DND-41 (cell line): ENCODE data around the gene PRDM2.

Experiments used
- ATAC-seq: fragments of 200-7000 bp; cut with Tn5 transposase; 3 replicates; pipeline ENCODE4 v1.9.1; 2021; ENCODE audit warnings: low read depth; ENCODE audit not compliant: insufficient read depth
- DNase-seq: peaks from one replicate; pipeline ENCODE4 v3.0.0-alpha.2; 2020
- H2AFZ ChIP-seq: 2 replicates; pipeline ENCODE4 v1.6.0; 2012; ENCODE audit warnings: low read depth, low read length
- H3K27ac ChIP-seq: 2 replicates; pipeline ENCODE4 v1.5.1; 2012; ENCODE audit warnings: low read length, inconsistent platforms
- H3K27me3 ChIP-seq: fragments of 200-600 bp; sonication (generic); 2 replicates; pipeline ENCODE4 v1.6.0; 2012; ENCODE audit warnings: low read length, mild to moderate bottlenecking, inconsistent platforms; ENCODE audit not compliant: insufficient read depth, poor library complexity
- H3K36me3 ChIP-seq: 2 replicates; pipeline ENCODE4 v1.5.1; 2012; ENCODE audit warnings: low read length, inconsistent platforms; ENCODE audit not compliant: insufficient read depth
- H3K4me1 ChIP-seq: 2 replicates; pipeline ENCODE4 v1.5.1; 2012; ENCODE audit warnings: mild to moderate bottlenecking, low read length; ENCODE audit not compliant: insufficient read depth
- H3K4me2 ChIP-seq: 2 replicates; pipeline ENCODE4 v1.6.0; 2012; ENCODE audit warnings: mild to moderate bottlenecking, moderate library complexity, low read length, inconsistent platforms; ENCODE audit not compliant: insufficient read depth
- H3K4me3 ChIP-seq, 2 experiments: fragments of 200-600 bp in 1 of 2; shearing (Covaris generic) in 1 of 2; 2 replicates each; pipeline ENCODE4 v1.5.1; 2012 to 2016; ENCODE audit warnings: inconsistent platforms in 2 of 2, low read length in 2 of 2, mild to moderate bottlenecking in 2 of 2, low read depth in 1 of 2, moderate library complexity in 1 of 2
- H3K79me2 ChIP-seq: 2 replicates; pipeline ENCODE4 v1.6.0; 2012; ENCODE audit warnings: low read length, inconsistent platforms; ENCODE audit not compliant: insufficient read depth
- H3K9ac ChIP-seq: 2 replicates; pipeline ENCODE4 v1.6.0; 2012; ENCODE audit warnings: low read depth, mild to moderate bottlenecking, inconsistent platforms, low read length, moderate library complexity
- H3K9me3 ChIP-seq: 2 replicates; pipeline ENCODE4 v1.5.1; 2012; ENCODE audit warnings: low read length, moderate library complexity, mild to moderate bottlenecking, inconsistent platforms; ENCODE audit not compliant: insufficient read depth, severe bottlenecking
- H4K20me1 ChIP-seq: 2 replicates; pipeline ENCODE4 v1.6.0; 2012; ENCODE audit warnings: low read length; ENCODE audit not compliant: insufficient read depth
- CTCF ChIP-seq: IDR thresholded peaks from 2 replicates; pipeline ENCODE4 v1.5.1; 2012; ENCODE audit warnings: borderline replicate concordance, low read length, moderate library complexity, mild to moderate bottlenecking; ENCODE audit not compliant: poor library complexity, severe bottlenecking; ENCODE audit errors: extremely low read depth
- EZH2 ChIP-seq: IDR thresholded peaks from 3 replicates; pipeline ENCODE4 v1.6.1; 2012; ENCODE audit warnings: borderline replicate concordance, low read depth, mild to moderate bottlenecking, moderate library complexity, low read length, inconsistent platforms; ENCODE audit not compliant: severe bottlenecking

The PRDM2 gene

GRCh38 chr1:13778431-13778830 lies 78.4 kb downstream of the PRDM2 start:
- Histone ChIP-seq H3K4me2 (no peak overlapping the region), H3K36me3 (peaks cover 91% of the 10 kb centered on the region), H3K4me1 (no peaks in the 10 kb centered on the region)

DNA sequence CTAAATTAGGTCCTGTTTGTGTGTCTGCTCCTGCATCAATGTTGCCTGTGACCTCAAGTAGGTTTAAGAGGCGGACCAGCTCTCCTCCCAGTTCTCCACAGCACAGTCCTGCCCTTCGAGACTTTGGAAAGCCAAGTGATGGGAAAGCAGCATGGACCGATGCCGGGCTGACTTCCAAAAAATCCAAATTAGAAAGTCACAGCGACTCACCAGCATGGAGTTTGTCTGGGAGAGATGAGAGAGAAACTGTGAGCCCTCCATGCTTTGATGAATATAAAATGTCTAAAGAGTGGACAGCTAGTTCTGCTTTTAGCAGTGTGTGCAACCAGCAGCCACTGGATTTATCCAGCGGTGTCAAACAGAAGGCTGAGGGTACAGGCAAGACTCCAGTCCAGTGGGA lies 79.9 kb downstream of the PRDM2 start:
- Histone ChIP-seq H3K36me3 (peaks cover 97% of the 10 kb centered on the region), H4K20me1 (peaks cover 65% of the 10 kb centered on the region), H2AFZ (no peak overlapping the region), H3K4me2 (no peak overlapping the region), H3K9me3 (no peaks in the 10 kb centered on the region), H3K4me3 (no peak overlapping the region), H3K79me2 (peaks cover 56% of the 10 kb centered on the region), H3K27me3 (no peaks in the 10 kb centered on the region), H3K27ac (no peak overlapping the region), H3K9ac (no peak overlapping the region), H3K4me1 (no peaks in the 10 kb centered on the region)
- ATAC-seq (no peak), DNase-seq (no peak)
- TF ChIP-seq CTCF (no peak), EZH2 (no peak)

More at GRCh38 chr1:13778431-13778830, 78.4 kb downstream of the PRDM2 start:
- no peaks in the 10 kb centered on the region for H3K9me3 ChIP-seq
- ATAC-seq: no peak
- H2AFZ ChIP-seq: no peak overlapping the region
- peaks cover 55% of the 10 kb centered on the region for H3K79me2 ChIP-seq
- DNase-seq: no peak
- no peak overlapping the region for H3K27ac ChIP-seq
- TF ChIP-seq EZH2 (no peak), CTCF (no peak)
- H3K9ac ChIP-seq: no peak overlapping the region
- H3K4me3 ChIP-seq: no peak overlapping the region
- H3K27me3 ChIP-seq: no peaks in the 10 kb centered on the region
- peaks cover 62% of the 10 kb centered on the region for H4K20me1 ChIP-seq

DNA sequence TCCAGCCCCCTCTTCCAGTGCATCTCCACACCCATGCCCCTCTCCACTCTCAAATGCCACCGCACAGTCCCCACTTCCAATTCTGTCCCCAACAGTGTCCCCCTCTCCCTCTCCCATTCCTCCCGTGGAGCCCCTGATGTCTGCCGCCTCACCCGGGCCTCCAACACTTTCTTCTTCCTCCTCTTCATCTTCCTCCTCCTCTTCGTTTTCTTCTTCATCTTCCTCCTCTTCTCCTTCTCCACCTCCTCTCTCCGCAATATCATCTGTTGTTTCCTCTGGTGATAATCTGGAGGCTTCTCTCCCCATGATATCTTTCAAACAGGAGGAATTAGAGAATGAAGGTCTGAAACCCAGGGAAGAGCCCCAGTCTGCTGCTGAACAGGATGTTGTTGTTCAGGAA lies 80.8 kb downstream of the PRDM2 start:
- ATAC-seq: no peak
- Histone ChIP-seq H3K79me2 (peaks cover 55% of the 10 kb centered on the region), H3K27me3 (no peaks in the 10 kb centered on the region), H3K9me3 (no peaks in the 10 kb centered on the region), H3K4me1 (no peaks in the 10 kb centered on the region), H3K36me3 (peaks cover 96% of the 10 kb centered on the region), H2AFZ (no peak overlapping the region), H3K4me2 (no peak overlapping the region), H4K20me1 (peaks cover 64% of the 10 kb centered on the region), H3K9ac (no peak overlapping the region), H3K4me3 (no peak overlapping the region), H3K27ac (no peak overlapping the region)
- no peak for DNase-seq
- no peak for TF ChIP-seq CTCF
- TF ChIP-seq EZH2: no peak

DNA sequence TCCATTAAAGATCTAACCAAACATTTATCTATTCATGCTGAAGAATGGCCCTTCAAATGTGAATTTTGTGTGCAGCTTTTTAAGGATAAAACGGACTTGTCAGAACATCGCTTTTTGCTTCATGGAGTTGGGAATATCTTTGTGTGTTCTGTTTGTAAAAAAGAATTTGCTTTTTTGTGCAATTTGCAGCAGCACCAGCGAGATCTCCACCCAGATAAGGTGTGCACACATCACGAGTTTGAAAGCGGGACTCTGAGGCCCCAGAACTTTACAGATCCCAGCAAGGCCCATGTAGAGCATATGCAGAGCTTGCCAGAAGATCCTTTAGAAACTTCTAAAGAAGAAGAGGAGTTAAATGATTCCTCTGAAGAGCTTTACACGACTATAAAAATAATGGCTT lies 81.2 kb downstream of the PRDM2 start:
- peaks cover 94% of the 10 kb centered on the region for H3K36me3 ChIP-seq
- no peak overlapping the region for H3K4me2 ChIP-seq
- peaks cover 61% of the 10 kb centered on the region for H4K20me1 ChIP-seq

More for the DNA sequence above, 81.2 kb downstream of the PRDM2 start:
- Histone ChIP-seq H3K27me3 (no peaks in the 10 kb centered on the region), H3K9ac (no peak overlapping the region), H3K79me2 (peaks cover 54% of the 10 kb centered on the region), H3K9me3 (no peaks in the 10 kb centered on the region), H3K4me1 (no peaks in the 10 kb centered on the region), H3K4me3 (no peak overlapping the region), H2AFZ (no peak overlapping the region), H3K27ac (no peak overlapping the region)
- TF ChIP-seq CTCF: no peak
- no peak for TF ChIP-seq EZH2
- DNase-seq (no peak), ATAC-seq (no peak)
